IMR-90 (cell line): ENCODE data around the gene AKAP13.

ENCODE experiments used
- BHLHE40 ChIP-seq: fragments of 150-350 bp; IDR thresholded peaks from 2 replicates; pipeline ENCODE4 v1.6.1; 2016; ENCODE audit warnings: mild to moderate bottlenecking, low read depth, low read length
- CTCF ChIP-seq: conservative IDR thresholded peaks from 2 replicates; pipeline ENCODE4 v1.5.1; 2012; ENCODE audit warnings: mild to moderate bottlenecking, low read depth, low read length, improper control_type of control experiment
- ELK1 ChIP-seq: fragments of 150-350 bp; IDR thresholded peaks from 2 replicates; pipeline ENCODE4 v1.6.1; 2016; ENCODE audit warnings: low read depth, mild to moderate bottlenecking, low read length, moderate library complexity, borderline replicate concordance
- MXI1 ChIP-seq: IDR thresholded peaks from 2 replicates; pipeline ENCODE4 v1.6.1; 2012; ENCODE audit warnings: low read depth, mild to moderate bottlenecking, low read length, moderate library complexity, borderline replicate concordance
- POLR2A ChIP-seq: IDR thresholded peaks from 2 replicates; pipeline ENCODE4 v1.6.1; 2012; ENCODE audit warnings: mild to moderate bottlenecking, low read depth, low read length
- RAD21 ChIP-seq: IDR thresholded peaks from 2 replicates; pipeline ENCODE4 v1.6.1; 2012; ENCODE audit warnings: low read length, improper control_type of control experiment
- RCOR1 ChIP-seq: IDR thresholded peaks from 2 replicates; pipeline ENCODE4 v1.6.1; 2012; ENCODE audit warnings: mild to moderate bottlenecking, low read length, improper control_type of control experiment; ENCODE audit not compliant: insufficient replicate concordance
- RFX5 ChIP-seq: IDR thresholded peaks from 2 replicates; pipeline ENCODE4 v1.8.0; 2012; ENCODE audit warnings: low read depth, mild to moderate bottlenecking, low read length, moderate library complexity

GRCh38 chr15:85412066-85412465 lies 31.7 kb downstream of the AKAP13 start:
- TF ChIP-seq CTCF (no peak), POLR2A (no peak), RCOR1 (no peak), RAD21 (no peak), RFX5 (no peak), BHLHE40 (no peak), MXI1 (no peak), ELK1 (no peak)
